Mammary epithelial cell (primary cell): Measurements from ENCODE around the gene ANXA9.

Source experiments
- CTCF ChIP-seq, 2 donors: IDR thresholded peaks in 1 of 2; conservative IDR thresholded peaks in 1 of 2; 2 replicates each; pipeline ENCODE4 v1.5.1; 2011 to 2012; ENCODE audit warnings: inconsistent platforms in 2 of 2, low read length in 2 of 2, mild to moderate bottlenecking in 2 of 2, control low read depth in 1 of 2, low read depth in 1 of 2; ENCODE audit not compliant: insufficient read depth in 1 of 2; ENCODE audit errors: extremely low read depth in 1 of 2
- EZH2 ChIP-seq: IDR thresholded peaks from 2 replicates; pipeline ENCODE4 v1.6.1; 2012; ENCODE audit warnings: low read length, inconsistent platforms, borderline replicate concordance

GRCh38 chr1:150981805-150982712 lies at the start of gene ANXA9:
- TF ChIP-seq CTCF (conservative IDR thresholded peaks at IDR 0.05 in 1 of 2, IDR thresholded peaks at IDR 0.05 in 1 of 2; ENCODE audit: extremely low read depth in 1 of 2, insufficient read depth in 1 of 2, low read depth in 1 of 2, low read length in 2 of 2) (no peak), EZH2 (no peak)
